Stimulated activated memory B cell treated with anti-CD40 and anti-IgM and Interleukin-4, amounts not matched to agents 10 μg/mL and 1 μg/mL and 100 μg/mL, for 72 hours (primary cell): ENCODE results near the gene BIVM.
"Not testable (repeated sequence)": the region's sequence is repeated elsewhere in the genome, so short reads cannot be mapped to it uniquely, and the experiment has no call there.

Source experiments
- ATAC-seq: fragments of 150-1000 bp; cut with Tn5 transposase; 2 replicates; pipeline ENCODE4 v1.10.0; 2021
- H3K27ac Mint-ChIP-seq: one replicate; pipeline ENCODE4 v1.8.0; 2022; ENCODE audit warnings: mild to moderate bottlenecking, mixed read lengths
- H3K27me3 Mint-ChIP-seq: one replicate; pipeline ENCODE4 v1.8.0; 2022; ENCODE audit warnings: mixed read lengths
- H3K36me3 Mint-ChIP-seq: one replicate; pipeline ENCODE4 v1.8.0; 2022; ENCODE audit warnings: mixed read lengths
- H3K4me1 Mint-ChIP-seq: one replicate; pipeline ENCODE4 v1.8.0; 2022; ENCODE audit warnings: mixed read lengths
- H3K4me3 Mint-ChIP-seq: one replicate; pipeline ENCODE4 v1.8.0; 2022; ENCODE audit warnings: mild to moderate bottlenecking, moderate library complexity, mixed read lengths
- H3K9me3 Mint-ChIP-seq: one replicate; pipeline ENCODE4 v1.8.0; 2022; ENCODE audit warnings: mixed read lengths

The BIVM gene

DNA sequence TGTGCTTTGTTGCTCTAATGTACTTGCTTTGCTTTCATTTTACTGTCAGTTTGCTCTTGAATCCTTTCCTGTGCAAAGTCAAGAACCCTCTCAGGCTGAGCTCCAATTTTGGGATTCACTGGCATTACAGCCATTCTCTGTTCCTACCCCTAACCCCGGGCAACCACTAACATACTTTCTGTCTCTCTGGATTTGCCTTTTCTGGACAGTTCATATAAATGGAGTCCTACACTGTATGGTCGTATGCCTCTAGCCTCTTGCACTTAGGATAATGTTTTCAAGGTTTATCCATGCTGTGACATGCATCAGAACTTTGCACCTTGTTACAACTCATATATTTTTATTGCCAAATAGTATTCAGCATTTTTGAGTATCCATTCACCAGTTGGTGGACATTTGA, 22.6 kb upstream of the BIVM start:
- Mint-ChIP-seq H3K36me3 (peaks cover 5% of the 10 kb centered on the region), H3K27me3 (no peaks in the 10 kb centered on the region), H3K4me1 (peaks cover 34% of the 10 kb centered on the region), H3K4me3 (no peak overlapping the region), H3K9me3 (peaks cover 5% of the 10 kb centered on the region), H3K27ac (no peak overlapping the region)
- no peak for ATAC-seq

DNA sequence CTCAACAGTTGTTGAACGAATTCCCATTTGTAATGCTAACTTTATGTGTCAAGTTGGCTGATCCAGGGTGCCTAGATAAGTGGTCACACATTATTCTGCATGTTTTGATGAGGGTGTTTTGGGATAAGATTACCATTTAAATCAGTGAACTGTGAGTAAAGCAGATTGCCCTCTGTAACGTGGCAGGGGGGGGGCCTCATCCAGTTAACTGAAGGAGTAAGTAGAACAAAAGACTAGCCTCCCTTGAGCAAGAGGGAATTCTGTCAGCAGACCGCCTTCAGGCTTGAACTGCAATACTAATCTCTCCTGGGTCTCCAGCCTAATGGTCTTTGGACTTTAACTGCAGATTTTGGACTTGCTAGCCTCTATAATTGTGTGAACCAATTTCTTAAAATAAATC, 21.2 kb upstream of the BIVM start:
- H3K9me3 Mint-ChIP-seq: peaks cover 5% of the 10 kb centered on the region
- H3K4me1 Mint-ChIP-seq: peaks cover 20% of the 10 kb centered on the region
- no peaks in the 10 kb centered on the region for H3K27me3 Mint-ChIP-seq
- H3K36me3 Mint-ChIP-seq: peaks cover 12% of the 10 kb centered on the region
- ATAC-seq: no peak
- no peak overlapping the region for H3K4me3 Mint-ChIP-seq
- no peak overlapping the region for H3K27ac Mint-ChIP-seq

DNA sequence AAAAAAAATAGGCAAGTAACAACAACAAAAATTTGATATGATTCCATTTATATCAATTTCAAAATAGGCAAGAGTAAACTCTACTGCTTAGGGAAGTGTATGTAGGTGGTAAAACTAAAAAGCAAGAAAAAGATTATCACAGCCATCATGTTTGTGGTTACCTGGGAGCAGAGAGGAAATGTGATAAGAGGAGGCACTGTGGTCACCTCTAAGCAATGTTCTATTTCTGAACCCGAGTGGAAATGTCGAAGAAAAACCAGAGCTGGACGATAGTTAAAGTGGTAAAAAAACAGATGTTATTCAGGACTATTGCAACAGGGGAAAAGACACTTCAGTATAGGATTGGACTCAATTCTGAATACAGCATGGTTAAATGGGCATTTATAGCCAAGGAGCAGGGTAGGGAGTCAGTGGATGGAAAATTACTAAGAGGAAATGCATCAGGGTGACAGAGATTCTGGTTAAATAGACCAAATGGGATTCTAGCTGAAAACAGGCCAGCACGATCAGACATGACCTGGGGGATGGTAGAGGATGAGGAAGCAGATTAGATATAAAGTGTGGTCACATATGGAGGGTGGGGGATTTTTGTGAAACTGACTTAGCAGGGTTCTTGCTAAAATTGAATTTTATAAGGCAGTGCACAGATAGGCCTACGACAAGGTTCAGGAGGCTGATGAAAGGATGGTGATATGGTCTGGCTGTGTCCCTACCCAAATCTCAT, 19.3 kb upstream of the BIVM start:
- peak overlapping the region; percentile 3 for H3K27ac Mint-ChIP-seq
- H3K4me3 Mint-ChIP-seq: no peak overlapping the region
- peaks cover 12% of the 10 kb centered on the region for H3K36me3 Mint-ChIP-seq
- H3K9me3 Mint-ChIP-seq: peaks cover 5% of the 10 kb centered on the region
- peaks cover 10% of the 10 kb centered on the region for H3K4me1 Mint-ChIP-seq
- no peaks in the 10 kb centered on the region for H3K27me3 Mint-ChIP-seq
- peak; percentile 16 for ATAC-seq

DNA sequence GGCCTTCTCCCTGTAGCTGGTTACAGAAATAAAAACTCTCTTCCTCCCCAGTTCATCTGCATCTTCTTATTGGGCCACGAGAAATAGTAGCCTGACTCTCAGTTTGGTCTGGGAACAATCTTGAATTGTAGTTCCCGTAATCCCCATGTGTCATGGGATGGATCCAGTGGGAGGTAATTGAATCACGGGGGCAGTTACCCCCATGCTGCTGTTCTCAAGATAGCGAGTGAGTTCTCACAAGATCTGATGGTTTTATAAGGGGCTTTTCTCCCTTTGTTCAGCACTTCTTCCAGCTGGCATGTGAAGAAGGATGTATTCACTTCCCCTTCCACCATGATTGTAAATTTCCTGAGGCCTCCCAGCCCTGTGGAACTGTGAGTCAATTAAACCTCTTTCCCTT, 18.3 kb upstream of the BIVM start:
- ATAC-seq, H3K27ac Mint-ChIP-seq, H3K9me3 Mint-ChIP-seq, H3K4me1 Mint-ChIP-seq, H3K4me3 Mint-ChIP-seq, H3K27me3 Mint-ChIP-seq: not testable (repeated sequence)
- peaks cover 12% of the 10 kb centered on the region for H3K36me3 Mint-ChIP-seq

DNA sequence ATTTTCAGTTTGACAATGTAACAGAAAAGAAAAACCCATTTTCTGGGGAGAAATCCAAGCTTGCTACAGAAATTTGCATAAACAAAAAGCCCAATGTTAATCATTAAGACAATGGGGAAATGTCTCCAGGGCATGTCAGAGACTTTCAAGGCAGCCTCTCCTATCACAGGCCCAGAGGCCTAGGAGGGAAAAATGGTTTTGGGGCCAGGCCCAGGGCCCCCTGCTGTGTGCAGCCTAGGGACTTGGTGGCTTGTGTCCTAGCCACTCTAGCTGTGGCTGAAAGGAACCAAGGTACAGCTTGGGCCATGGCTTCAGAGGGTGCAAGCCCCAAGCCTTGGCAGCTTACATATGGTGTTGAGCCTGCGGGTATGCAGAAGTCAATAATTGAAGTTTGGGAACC, 17.3 kb upstream of the BIVM start:
- Mint-ChIP-seq H3K9me3 (peaks cover 5% of the 10 kb centered on the region), H3K4me1 (peaks cover 7% of the 10 kb centered on the region), H3K27ac (no peak overlapping the region), H3K27me3 (no peaks in the 10 kb centered on the region), H3K36me3 (peaks cover 12% of the 10 kb centered on the region), H3K4me3 (no peak overlapping the region)
- ATAC-seq: no peak

DNA sequence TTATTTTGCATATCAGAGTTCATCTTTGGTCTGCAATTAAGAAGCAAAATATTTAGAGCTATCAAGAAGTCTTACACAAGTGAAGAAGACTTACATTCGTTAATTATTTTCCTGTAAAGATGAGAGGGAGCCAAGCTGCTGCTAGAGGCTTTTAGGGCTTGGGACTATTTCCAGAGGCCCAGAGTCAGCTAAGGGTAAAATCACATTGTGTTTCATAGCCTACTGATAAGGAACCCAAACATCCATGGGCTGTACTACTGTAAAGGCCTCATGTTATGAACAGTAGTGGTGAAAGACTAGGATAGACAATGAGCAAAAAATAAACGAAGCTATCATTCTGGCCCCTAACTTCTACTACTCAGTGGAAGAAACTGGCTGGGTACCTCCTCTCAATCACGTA, 14.4 kb upstream of the BIVM start:
- Mint-ChIP-seq H3K27ac (no peak overlapping the region), H3K4me1 (peaks cover 4% of the 10 kb centered on the region), H3K36me3 (peaks cover 12% of the 10 kb centered on the region), H3K4me3 (no peak overlapping the region), H3K9me3 (peaks cover 5% of the 10 kb centered on the region), H3K27me3 (no peaks in the 10 kb centered on the region)
- no peak for ATAC-seq

DNA sequence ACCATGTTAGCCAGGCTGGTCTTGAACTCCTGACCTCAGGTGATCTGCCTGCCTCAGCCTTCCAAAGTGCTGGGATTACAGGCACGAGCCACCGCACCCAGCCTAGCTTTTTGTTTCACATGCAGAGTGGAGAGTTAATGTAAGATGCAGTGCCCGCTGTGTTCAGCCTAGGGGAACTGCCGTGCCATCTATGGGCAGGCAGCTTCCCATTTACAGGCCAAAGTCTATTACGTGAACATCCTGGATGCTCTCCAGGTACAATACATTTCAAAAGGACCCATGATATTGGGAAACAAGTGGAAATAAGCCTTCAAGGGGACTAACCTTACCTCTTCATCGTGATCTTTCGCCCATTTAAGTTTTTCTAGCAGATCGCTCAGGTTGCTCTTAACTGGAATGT, 10.2 kb upstream of the BIVM start:
- Mint-ChIP-seq H3K36me3 (no peaks in the 10 kb centered on the region), H3K9me3 (no peaks in the 10 kb centered on the region), H3K27ac (no peak overlapping the region), H3K4me3 (no peak overlapping the region), H3K27me3 (no peaks in the 10 kb centered on the region), H3K4me1 (no peaks in the 10 kb centered on the region)
- no peak for ATAC-seq

DNA sequence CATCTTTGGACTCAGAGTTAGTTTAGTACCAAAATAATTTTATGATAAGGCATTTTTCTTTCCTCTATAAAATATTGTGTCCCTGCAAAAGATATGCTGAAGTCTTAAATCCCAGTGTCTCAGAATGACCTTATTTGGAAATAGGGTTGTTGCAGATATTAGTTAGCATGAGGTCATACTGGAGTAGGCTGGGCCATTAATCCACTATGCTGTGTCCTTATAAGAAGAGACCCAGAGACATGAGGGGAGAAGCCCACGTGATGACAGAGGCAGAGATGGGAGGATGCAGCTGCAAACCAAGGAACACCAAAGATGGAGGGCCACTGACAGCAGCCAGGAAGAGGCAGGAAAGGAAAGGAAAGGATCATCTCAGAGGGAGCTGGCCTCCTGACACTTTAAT, 6.5 kb upstream of the BIVM start:
- Mint-ChIP-seq H3K9me3 (no peaks in the 10 kb centered on the region), H3K36me3 (no peaks in the 10 kb centered on the region)
- no peak for ATAC-seq

DNA sequence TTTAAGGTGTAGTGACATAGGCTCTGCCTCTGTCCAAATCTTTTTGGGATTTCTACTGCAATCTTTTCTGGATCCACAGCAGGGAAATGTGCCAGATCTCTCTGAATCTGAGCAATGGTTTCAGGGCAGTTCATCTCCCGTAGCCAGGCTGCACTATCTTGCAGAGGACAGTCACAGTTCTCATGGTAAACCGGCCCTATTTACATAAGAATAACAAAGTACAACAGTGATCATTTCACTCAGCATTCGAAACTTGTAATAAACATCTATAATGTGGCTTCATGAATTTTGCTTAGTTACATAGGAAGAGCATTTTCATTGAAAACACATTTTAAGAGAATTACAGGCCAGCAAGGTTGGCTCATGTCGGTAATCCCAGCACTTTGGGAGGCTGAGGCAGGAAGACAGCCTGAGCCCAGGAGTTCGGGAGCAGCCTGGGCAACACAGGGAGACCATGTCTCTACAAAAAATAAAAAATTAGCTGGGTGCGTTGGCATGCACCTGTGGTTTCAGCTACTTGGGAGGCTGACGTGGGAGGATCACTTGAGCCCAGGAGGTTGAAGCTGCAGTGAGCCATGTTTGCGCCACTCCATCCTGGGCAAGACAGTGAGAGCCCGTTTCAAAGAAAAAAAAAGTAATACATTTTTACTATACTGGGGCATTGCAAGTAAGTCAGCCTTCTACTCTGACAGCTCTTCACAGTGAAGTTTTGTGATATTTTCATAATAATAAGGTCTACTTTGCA, 5.1 kb upstream of the BIVM start:
- H3K4me3 Mint-ChIP-seq: no peak overlapping the region
- no peaks in the 10 kb centered on the region for H3K9me3 Mint-ChIP-seq
- peaks cover 8% of the 10 kb centered on the region for H3K27me3 Mint-ChIP-seq
- H3K36me3 Mint-ChIP-seq: no peaks in the 10 kb centered on the region
- no peak overlapping the region for H3K27ac Mint-ChIP-seq
- no peak for ATAC-seq
- H3K4me1 Mint-ChIP-seq: peaks cover 7% of the 10 kb centered on the region

More for the DNA sequence above, 6.5 kb upstream of the BIVM start:
- H3K4me1 Mint-ChIP-seq: no peaks in the 10 kb centered on the region
- H3K27ac Mint-ChIP-seq: no peak overlapping the region
- H3K4me3 Mint-ChIP-seq: no peak overlapping the region
- H3K27me3 Mint-ChIP-seq: no peaks in the 10 kb centered on the region

DNA sequence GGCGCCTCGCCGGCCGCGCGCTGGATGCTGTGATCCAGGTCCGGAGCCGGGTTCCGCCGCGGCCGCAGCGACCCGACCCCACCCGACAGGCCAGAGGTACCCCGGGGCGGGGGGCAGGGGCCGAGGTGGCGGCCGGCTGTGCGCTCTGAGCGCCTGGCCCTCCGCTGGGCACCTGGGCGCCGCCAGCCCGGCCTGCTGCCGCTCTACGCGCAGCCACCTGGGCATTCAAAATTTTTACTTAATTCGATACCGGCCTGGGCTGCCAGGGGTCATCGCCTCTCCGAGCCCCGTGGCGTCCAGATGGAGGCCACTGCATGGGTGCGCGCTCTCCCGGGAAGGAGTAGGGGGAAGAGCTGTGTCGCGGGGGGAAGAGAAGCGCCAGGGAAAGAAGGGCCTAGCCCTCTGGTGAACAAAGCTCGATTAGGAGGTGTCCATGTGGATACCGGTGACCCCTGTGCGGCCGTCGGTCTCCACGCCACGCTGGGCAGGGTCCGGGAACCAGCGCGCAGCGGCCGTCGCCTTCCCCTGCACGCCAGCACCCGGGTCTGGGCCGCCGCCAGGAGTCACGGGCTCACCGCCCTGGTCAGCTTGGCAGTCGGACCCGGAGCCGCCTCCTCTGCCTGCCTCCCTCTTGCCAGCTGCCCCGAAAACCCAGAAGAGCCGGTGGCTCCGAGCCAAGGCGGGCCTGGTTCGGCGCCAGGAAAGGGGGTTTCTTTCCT, 666 bp downstream of the BIVM start:
- H3K9me3 Mint-ChIP-seq: no peaks in the 10 kb centered on the region
- peak overlapping the region; percentile 71 for H3K27ac Mint-ChIP-seq
- peaks cover 20% of the 10 kb centered on the region for H3K27me3 Mint-ChIP-seq
- ATAC-seq: peak; percentile 10
- no peaks in the 10 kb centered on the region for H3K36me3 Mint-ChIP-seq
- peaks cover 24% of the 10 kb centered on the region for H3K4me1 Mint-ChIP-seq
- peak overlapping the region; percentile 87 for H3K4me3 Mint-ChIP-seq

DNA sequence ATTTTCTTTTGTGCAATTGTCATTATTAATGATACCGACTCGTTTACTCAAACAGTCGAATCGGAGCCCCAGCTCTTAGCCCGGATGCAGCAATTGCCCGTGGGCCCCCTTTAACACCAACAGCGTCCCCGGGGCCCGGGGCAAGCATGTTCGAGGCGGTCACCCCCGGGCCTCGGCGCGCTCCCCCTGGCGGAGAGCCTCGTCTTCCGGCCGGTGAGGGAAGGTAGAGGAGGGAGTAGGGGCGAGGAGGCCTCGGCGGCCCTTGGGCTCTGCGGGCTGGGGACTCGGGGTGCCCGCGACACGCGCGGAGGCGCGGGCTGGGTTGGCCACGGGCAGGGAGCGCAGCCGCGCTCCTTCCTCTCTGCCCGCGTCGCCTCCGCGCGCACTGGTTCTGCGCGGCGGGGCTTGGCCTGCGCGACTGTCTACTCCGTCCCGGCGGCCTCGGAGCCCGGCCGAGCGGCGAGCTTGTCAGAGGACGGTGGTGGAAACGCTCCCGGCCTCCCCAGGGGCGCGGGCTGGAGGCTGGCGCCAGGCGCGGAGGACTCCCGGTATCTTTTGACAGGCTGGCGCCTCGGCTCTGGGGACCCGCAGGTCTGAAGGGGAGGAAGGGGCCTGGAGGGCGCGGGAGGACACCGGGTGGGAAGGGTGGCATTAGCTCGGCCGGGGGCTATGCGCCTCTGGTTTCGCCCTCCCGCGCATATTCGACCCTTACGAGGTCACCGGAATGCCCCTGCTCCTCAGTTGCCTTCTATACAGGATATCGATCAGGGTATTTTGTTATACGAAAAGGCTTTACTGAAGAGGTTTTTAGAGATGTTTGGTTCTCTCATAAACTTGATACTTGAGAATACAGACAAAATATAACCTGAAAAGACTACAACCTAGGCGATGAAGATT, 1.5 kb downstream of the BIVM start:
- H3K27ac Mint-ChIP-seq: peak overlapping the region; percentile 71
- ATAC-seq: peak; percentile 92
- no peaks in the 10 kb centered on the region for H3K9me3 Mint-ChIP-seq
- H3K4me1 Mint-ChIP-seq: peaks cover 24% of the 10 kb centered on the region
- H3K4me3 Mint-ChIP-seq: peak overlapping the region; percentile 87
- peaks cover 20% of the 10 kb centered on the region for H3K27me3 Mint-ChIP-seq
- H3K36me3 Mint-ChIP-seq: no peaks in the 10 kb centered on the region

DNA sequence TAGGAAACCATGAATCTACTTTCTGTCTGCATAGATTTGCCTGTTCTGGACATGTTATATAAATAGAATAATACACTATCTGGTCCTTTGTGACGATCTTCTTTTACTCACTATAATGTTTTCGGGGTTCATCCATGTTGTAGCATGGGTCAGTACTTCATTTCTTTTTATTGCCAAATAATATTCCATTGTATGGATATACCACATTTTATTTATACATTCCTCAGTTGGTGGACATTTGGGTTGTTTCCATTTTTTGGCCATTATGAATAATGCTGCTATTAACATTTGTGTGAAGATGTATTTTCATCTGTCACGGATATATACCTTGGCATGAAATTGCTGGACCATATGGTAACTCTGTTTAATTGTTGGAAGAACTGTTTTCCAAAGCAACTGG, 6.8 kb downstream of the BIVM start:
- no peak for ATAC-seq
- H3K4me3 Mint-ChIP-seq: no peak overlapping the region
- no peaks in the 10 kb centered on the region for H3K27me3 Mint-ChIP-seq
- H3K9me3 Mint-ChIP-seq: no peaks in the 10 kb centered on the region
- H3K4me1 Mint-ChIP-seq: peaks cover 7% of the 10 kb centered on the region
- H3K27ac Mint-ChIP-seq: no peak overlapping the region
- peaks cover 6% of the 10 kb centered on the region for H3K36me3 Mint-ChIP-seq

DNA sequence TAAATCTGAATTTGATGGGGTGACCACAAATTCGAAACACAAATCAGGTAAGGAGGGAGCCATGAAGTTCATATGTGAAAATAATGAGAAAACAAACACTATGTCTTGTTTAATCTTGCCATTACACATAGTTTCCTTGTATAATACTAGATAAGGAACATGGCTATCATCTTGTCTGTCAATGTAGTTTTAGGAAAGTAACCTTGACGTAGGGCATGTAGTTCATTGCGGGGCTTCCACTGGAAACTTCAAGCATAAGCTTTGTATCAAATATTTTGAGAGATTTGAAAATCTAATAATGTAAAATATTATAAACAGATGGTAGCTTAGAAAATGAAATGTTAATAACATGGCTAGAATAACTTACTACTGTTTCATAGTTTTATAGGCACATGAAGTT, 8.8 kb downstream of the BIVM start:
- no peak overlapping the region for H3K4me3 Mint-ChIP-seq

DNA sequence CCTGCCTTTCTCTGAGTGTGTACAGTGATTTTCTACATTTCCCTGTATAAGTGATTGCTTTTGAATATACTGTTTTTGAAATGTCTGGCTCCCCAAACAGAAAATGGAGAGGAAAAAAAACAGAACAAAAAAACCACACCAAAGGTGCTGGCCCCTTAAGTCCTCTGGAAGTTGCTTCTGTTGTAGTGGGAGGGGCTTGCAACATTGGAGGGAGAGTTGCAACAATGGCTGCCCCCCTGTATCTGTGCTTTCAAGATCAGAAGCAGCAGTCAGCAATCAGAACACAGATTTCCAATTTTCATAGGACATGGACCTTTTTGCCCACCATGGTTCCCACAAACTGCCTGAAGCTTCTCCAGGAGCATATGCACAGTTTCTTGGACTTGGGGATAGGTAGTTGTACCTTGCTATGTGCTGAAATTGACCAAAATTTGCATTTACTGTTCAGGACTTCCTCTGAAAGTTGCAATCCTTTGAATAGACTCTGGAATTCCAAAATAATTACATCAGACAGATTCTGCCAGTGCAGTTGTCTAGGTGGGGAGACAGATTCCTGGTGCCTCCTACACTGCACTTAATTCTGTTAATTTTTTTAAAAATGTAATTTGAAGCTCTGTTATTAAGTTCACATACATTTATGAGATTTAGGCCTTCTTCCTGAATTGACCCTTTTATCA, 13.8 kb downstream of the BIVM start:
- H3K9me3 Mint-ChIP-seq: peaks cover 5% of the 10 kb centered on the region
- no peak for ATAC-seq
- H3K4me1 Mint-ChIP-seq: peaks cover 7% of the 10 kb centered on the region
- peaks cover 16% of the 10 kb centered on the region for H3K36me3 Mint-ChIP-seq
- no peaks in the 10 kb centered on the region for H3K27me3 Mint-ChIP-seq
- H3K4me3 Mint-ChIP-seq: no peak overlapping the region
- H3K27ac Mint-ChIP-seq: no peak overlapping the region

More for the DNA sequence above, 8.8 kb downstream of the BIVM start:
- ATAC-seq: no peak
- Mint-ChIP-seq H3K27ac (no peak overlapping the region), H3K36me3 (peaks cover 16% of the 10 kb centered on the region), H3K9me3 (peaks cover 5% of the 10 kb centered on the region), H3K4me1 (no peaks in the 10 kb centered on the region), H3K27me3 (no peaks in the 10 kb centered on the region)
